SK-N-SH treated with all-trans-retinoic acid at 6 μM for 48 hours (cell line): ENCODE data around the gene IL15RA.

ENCODE experiments used
- ARNTL ChIP-seq: fragments of 450-650 bp; formaldehyde crosslinking; IDR thresholded peaks from 2 replicates; pipeline ENCODE4 v1.5.0; 2020; ENCODE audit warnings: low read depth, mild to moderate bottlenecking, moderate library complexity, borderline replicate concordance
- CREB5 ChIP-seq: fragments of 250-450 bp; sonication (Bioruptor Pico); IDR thresholded peaks from 2 replicates; pipeline ENCODE4 v1.5.1; 2020; ENCODE audit warnings: low read depth, mild to moderate bottlenecking, moderate library complexity
- CSDC2 ChIP-seq: fragments of 250-450 bp; sonication (Bioruptor Pico); IDR thresholded peaks from 2 replicates; pipeline ENCODE4 v1.5.0; 2020; ENCODE audit warnings: mild to moderate bottlenecking, moderate library complexity
- ISL1 ChIP-seq: fragments of 250-450 bp; sonication (Bioruptor Pico); IDR thresholded peaks from 2 replicates; pipeline ENCODE4 v2.1.2; 2022; ENCODE audit warnings: mild to moderate bottlenecking, moderate library complexity
- PATZ1 ChIP-seq: fragments of 250-450 bp; sonication (Bioruptor Pico); IDR thresholded peaks from 2 replicates; pipeline ENCODE4 v1.8.0; 2020; ENCODE audit warnings: mild to moderate bottlenecking, moderate library complexity, borderline replicate concordance
- RARB ChIP-seq: fragments of 250-450 bp; sonication (Bioruptor Pico); IDR thresholded peaks from 2 replicates; pipeline ENCODE4 v1.8.0; 2021; ENCODE audit warnings: mild to moderate bottlenecking, moderate library complexity
- SNAI2 ChIP-seq: fragments of 250-450 bp; sonication (Bioruptor Pico); IDR thresholded peaks from 2 replicates; pipeline ENCODE4 v1.5.0; 2020; ENCODE audit warnings: mild to moderate bottlenecking, moderate library complexity
- ZC3H10 ChIP-seq: fragments of 250-450 bp; sonication (Bioruptor Pico); IDR thresholded peaks from 2 replicates; pipeline ENCODE4 v1.5.1; 2021; ENCODE audit warnings: mild to moderate bottlenecking, moderate library complexity
- ZFP30 ChIP-seq: fragments of 450-650 bp; formaldehyde crosslinking; IDR thresholded peaks from 2 replicates; pipeline ENCODE4 v1.5.0; 2022; ENCODE audit warnings: mild to moderate bottlenecking, moderate library complexity
- ZNF565 ChIP-seq: fragments of 450-650 bp; formaldehyde crosslinking; conservative IDR thresholded peaks from 2 replicates; pipeline ENCODE4 v1.5.0; 2020; ENCODE audit warnings: low read depth, mild to moderate bottlenecking, moderate library complexity
- TF ChIP-seq, protein P1 (sequence below): fragments of 250-450 bp; sonication (Bioruptor Pico); IDR thresholded peaks from 2 replicates; pipeline ENCODE4 v1.8.0; 2021; ENCODE audit warnings: low read depth, mild to moderate bottlenecking, moderate library complexity, borderline replicate concordance

DNA sequence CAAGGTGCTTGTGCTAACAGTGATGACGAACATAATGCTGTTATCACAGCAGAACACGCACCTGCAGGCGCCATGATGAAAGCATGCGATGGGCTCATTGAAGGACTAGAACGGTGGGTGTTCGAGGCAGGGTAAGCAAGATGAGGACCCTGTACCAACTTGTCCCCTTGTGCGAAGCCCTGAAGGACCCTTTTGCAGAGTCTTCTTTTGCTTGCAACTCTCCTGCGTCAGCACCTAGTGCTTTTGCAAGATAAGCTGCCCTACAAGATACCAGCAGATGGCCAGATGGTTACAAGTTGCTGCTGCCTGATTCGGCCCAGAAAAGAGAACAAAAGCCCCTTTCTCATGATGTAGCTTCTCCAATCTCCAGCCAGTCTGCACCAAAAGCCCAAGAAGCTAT lies 4.2 kb upstream of the IL15RA start:
- no peak for TF ChIP-seq CREB5 (CRISPR knock-in tag)
- no peak for TF ChIP-seq CSDC2
- no peak for TF ChIP-seq SNAI2 (CRISPR knock-in tag)
- TF ChIP-seq, protein P1, sequence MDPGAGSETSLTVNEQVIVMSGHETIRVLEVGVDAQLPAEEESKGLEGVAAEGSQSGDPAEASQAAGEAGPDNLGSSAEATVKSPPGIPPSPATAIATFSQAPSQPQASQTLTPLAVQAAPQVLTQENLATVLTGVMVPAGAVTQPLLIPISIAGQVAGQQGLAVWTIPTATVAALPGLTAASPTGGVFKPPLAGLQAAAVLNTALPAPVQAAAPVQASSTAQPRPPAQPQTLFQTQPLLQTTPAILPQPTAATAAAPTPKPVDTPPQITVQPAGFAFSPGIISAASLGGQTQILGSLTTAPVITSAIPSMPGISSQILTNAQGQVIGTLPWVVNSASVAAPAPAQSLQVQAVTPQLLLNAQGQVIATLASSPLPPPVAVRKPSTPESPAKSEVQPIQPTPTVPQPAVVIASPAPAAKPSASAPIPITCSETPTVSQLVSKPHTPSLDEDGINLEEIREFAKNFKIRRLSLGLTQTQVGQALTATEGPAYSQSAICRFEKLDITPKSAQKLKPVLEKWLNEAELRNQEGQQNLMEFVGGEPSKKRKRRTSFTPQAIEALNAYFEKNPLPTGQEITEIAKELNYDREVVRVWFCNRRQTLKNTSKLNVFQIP (CRISPR knock-in tag), result no peak
- TF ChIP-seq ZC3H10 (CRISPR knock-in tag), result no peak
- TF ChIP-seq PATZ1, result no peak
- TF ChIP-seq RARB, result no peak
- no peak for TF ChIP-seq ARNTL (CRISPR knock-in tag)
- no peak for TF ChIP-seq ISL1
- TF ChIP-seq ZNF565 (CRISPR knock-in tag), result no peak
- no peak for TF ChIP-seq ZFP30 (CRISPR knock-in tag)
